Activated CD4-positive, alpha-beta memory T cell treated with anti-CD3 and anti-CD28 coated beads, Interleukin-2, amount 10 ng/mL, durations not matched to agents 7 days and 5 days (primary cell): Measurements from ENCODE around the gene DNAH3. TPM values are rescaled to one million over a fixed set of nuclear protein-coding genes. Genes with fewer than 3 reads are reported as not detected.
"Not testable (repeated sequence)": the region's sequence is repeated elsewhere in the genome, so short reads cannot be mapped to it uniquely, and the experiment has no call there.

Source experiments
- CTCF ChIA-PET: fragments of 350-600 bp; sonication (Branson Sonifier 250); formaldehyde crosslinking; loops from one replicate; lab custom pipeline; 2021; ENCODE audit warnings: antibody characterized with exemption, inconsistent platforms; lab: Charles Lee
- POLR2A ChIA-PET: fragments of 350-600 bp; sonication (Branson Sonifier 250); formaldehyde crosslinking; loops from one replicate; lab custom pipeline; 2021; ENCODE audit warnings: antibody characterized with exemption; lab: Charles Lee
- DNase-seq: peaks from one replicate; pipeline ENCODE4 v3.0.0-alpha.2; 2020
- H3K27ac Mint-ChIP-seq: one replicate; pipeline ENCODE4 v1.8.0; 2021; ENCODE audit warnings: mild to moderate bottlenecking, mixed read lengths
- H3K27me3 Mint-ChIP-seq: one replicate; pipeline ENCODE4 v1.8.0; 2021; ENCODE audit warnings: mixed read lengths
- H3K36me3 Mint-ChIP-seq: one replicate; pipeline ENCODE4 v1.8.0; 2021; ENCODE audit warnings: low read depth, mixed read lengths
- H3K4me1 Mint-ChIP-seq: one replicate; pipeline ENCODE4 v1.8.0; 2021; ENCODE audit warnings: mixed read lengths
- H3K4me3 Mint-ChIP-seq: one replicate; pipeline ENCODE4 v1.8.0; 2021; ENCODE audit warnings: mild to moderate bottlenecking, mixed read lengths
- H3K9me3 Mint-ChIP-seq: one replicate; pipeline ENCODE4 v1.8.0; 2021; ENCODE audit warnings: mixed read lengths
- total RNA-seq, 2 experiments: library from RNA; stranded (reverse); gene quantifications; one replicate each; pipeline ENCODE4 v1.2.3, GENCODE V29; 2021

Gene DNAH3
- total RNA-seq, 2 experiments from 2014 or later = 0.03 to 0.05 TPM

GRCh38 chr16:21185659-21186325, 35.1 kb upstream of the DNAH3 start:
- Mint-ChIP-seq H3K36me3 (peaks cover 34% of the 10 kb centered on the region), H3K9me3 (peaks cover 22% of the 10 kb centered on the region), H3K4me1 (peaks cover 15% of the 10 kb centered on the region), H3K27me3 (peaks cover 2% of the 10 kb centered on the region), H3K4me3 (no peak overlapping the region), H3K27ac (no peak overlapping the region)
- POLR2A ChIA-PET = no interaction called here
- DNase-seq = no peak
- CTCF ChIA-PET = interaction anchor here (0.7 to 1.8 kb wide), 3 partner anchors 29 to 1716 kb away, joined by 3 to 6 read pairs (median 4); no protein-coding TSS in a partner anchor

DNA sequence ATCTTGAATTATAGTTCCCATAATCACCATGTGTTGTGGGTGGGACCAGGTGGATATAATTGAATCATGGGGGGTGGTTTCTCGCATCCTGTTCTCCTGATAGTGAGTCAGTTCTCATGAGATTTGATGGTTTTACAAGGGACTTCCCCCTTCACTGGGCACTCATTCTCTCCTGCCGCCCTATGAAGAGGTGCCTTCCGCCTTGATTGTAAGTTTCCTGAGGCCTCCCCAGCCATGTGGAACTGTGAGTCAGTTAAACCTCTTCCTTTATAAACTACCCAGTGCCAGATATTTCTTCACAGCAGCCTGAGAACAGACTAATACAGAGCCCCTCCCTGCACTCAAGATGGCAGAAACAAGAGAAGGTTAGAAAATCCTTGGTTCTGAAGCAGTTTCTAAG, 34.2 kb upstream of the DNAH3 start:
- ChIA-PET CTCF (no interaction called here), POLR2A (no interaction called here)
- peaks cover 39% of the 10 kb centered on the region for H3K36me3 Mint-ChIP-seq
- H3K27me3 Mint-ChIP-seq = peaks cover 2% of the 10 kb centered on the region
- no peak for DNase-seq
- H3K27ac Mint-ChIP-seq = no peak overlapping the region
- H3K4me1 Mint-ChIP-seq = peaks cover 15% of the 10 kb centered on the region
- peaks cover 22% of the 10 kb centered on the region for H3K9me3 Mint-ChIP-seq
- H3K4me3 Mint-ChIP-seq = no peak overlapping the region

GRCh38 chr16:21183995-21184394, 33.3 kb upstream of the DNAH3 start:
- peaks cover 2% of the 10 kb centered on the region for H3K27me3 Mint-ChIP-seq
- peaks cover 15% of the 10 kb centered on the region for H3K4me1 Mint-ChIP-seq
- peaks cover 22% of the 10 kb centered on the region for H3K9me3 Mint-ChIP-seq
- CTCF ChIA-PET = no interaction called here
- DNase-seq = no peak
- POLR2A ChIA-PET = no interaction called here
- H3K27ac Mint-ChIP-seq = no peak overlapping the region
- peaks cover 47% of the 10 kb centered on the region for H3K36me3 Mint-ChIP-seq
- no peak overlapping the region for H3K4me3 Mint-ChIP-seq

GRCh38 chr16:21179983-21180365, 29.3 kb upstream of the DNAH3 start:
- Mint-ChIP-seq H3K36me3 (peaks cover 61% of the 10 kb centered on the region), H3K9me3 (peaks cover 19% of the 10 kb centered on the region), H3K4me3 (no peak overlapping the region), H3K27ac (no peak overlapping the region), H3K27me3 (no peaks in the 10 kb centered on the region), H3K4me1 (peaks cover 6% of the 10 kb centered on the region)
- POLR2A ChIA-PET = no interaction called here
- CTCF ChIA-PET = no interaction called here
- DNase-seq = no peak

- POLR2A ChIA-PET = no interaction called here
- CTCF ChIA-PET = no interaction called here
- no peak overlapping the region for H3K27ac Mint-ChIP-seq
- peaks cover under 1% of the 10 kb centered on the region for H3K4me1 Mint-ChIP-seq
- H3K27me3 Mint-ChIP-seq = no peaks in the 10 kb centered on the region
- DNase-seq = no peak
- H3K36me3 Mint-ChIP-seq = peaks cover 61% of the 10 kb centered on the region
- peaks cover 14% of the 10 kb centered on the region for H3K9me3 Mint-ChIP-seq
- H3K4me3 Mint-ChIP-seq = no peak overlapping the region
Observed at GRCh38 chr16:21179126-21179982, 28.7 kb upstream of the DNAH3 start.

DNA sequence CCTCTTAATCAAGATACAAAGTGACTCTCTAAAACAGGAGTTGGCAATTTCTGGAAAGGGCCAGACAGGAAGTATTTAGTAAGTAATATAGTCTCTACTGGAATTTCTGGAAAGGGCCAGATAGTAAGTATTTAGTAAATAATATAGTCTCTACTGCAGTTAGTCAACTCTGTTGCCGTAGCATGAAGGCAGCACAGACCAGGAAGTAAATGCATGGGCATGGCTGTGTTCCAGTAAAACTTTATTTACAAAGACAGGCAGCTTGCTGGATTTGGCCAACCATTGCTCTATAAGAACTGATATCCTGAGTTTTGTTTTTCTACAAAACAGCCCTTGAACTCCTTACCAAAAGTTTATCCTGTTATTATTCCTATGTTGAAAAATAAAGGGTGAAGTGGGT, 24.8 kb upstream of the DNAH3 start:
- no peak for DNase-seq
- H3K9me3 Mint-ChIP-seq = peaks cover 2% of the 10 kb centered on the region
- no peak overlapping the region for H3K27ac Mint-ChIP-seq
- ChIA-PET POLR2A (no interaction called here), CTCF (no interaction called here)
- peaks cover 46% of the 10 kb centered on the region for H3K36me3 Mint-ChIP-seq
- H3K27me3 Mint-ChIP-seq = no peaks in the 10 kb centered on the region
- no peaks in the 10 kb centered on the region for H3K4me1 Mint-ChIP-seq
- no peak overlapping the region for H3K4me3 Mint-ChIP-seq

- Mint-ChIP-seq H3K27me3 (no peaks in the 10 kb centered on the region), H3K4me3 (no peak overlapping the region), H3K36me3 (peaks cover 33% of the 10 kb centered on the region), H3K27ac (no peak overlapping the region), H3K9me3 (no peaks in the 10 kb centered on the region), H3K4me1 (no peaks in the 10 kb centered on the region)
- no peak for DNase-seq
- CTCF ChIA-PET = interaction anchor here (0.6 kb wide), 1 partner anchor 127 kb away, joined by 5 read pairs; no protein-coding TSS in a partner anchor
- POLR2A ChIA-PET = no interaction called here
Observed at GRCh38 chr16:21172650-21173049, 22.0 kb upstream of the DNAH3 start.

- H3K27ac Mint-ChIP-seq, H3K9me3 Mint-ChIP-seq, H3K4me1 Mint-ChIP-seq, DNase-seq, H3K4me3 Mint-ChIP-seq, H3K27me3 Mint-ChIP-seq, POLR2A ChIA-PET: not testable (repeated sequence)
- CTCF ChIA-PET = interaction anchor here (0.6 kb wide), 2 partner anchors 17 to 21 kb away, joined by 3 to 4 read pairs; no protein-coding TSS in a partner anchor
- H3K36me3 Mint-ChIP-seq = peaks cover 26% of the 10 kb centered on the region
Observed at GRCh38 chr16:21170116-21170515, 19.5 kb upstream of the DNAH3 start.

- no peak for DNase-seq
- no peaks in the 10 kb centered on the region for H3K27me3 Mint-ChIP-seq
- peaks cover 25% of the 10 kb centered on the region for H3K36me3 Mint-ChIP-seq
- no peaks in the 10 kb centered on the region for H3K9me3 Mint-ChIP-seq
- ChIA-PET CTCF (interaction anchor here (0.6 to 1.2 kb wide), 3 partner anchors 11 to 21 kb away, joined by 3 to 4 read pairs (median 4); partner anchors contain the start of gene LDAF1), POLR2A (no interaction called here)
- no peaks in the 10 kb centered on the region for H3K4me1 Mint-ChIP-seq
- H3K4me3 Mint-ChIP-seq = no peak overlapping the region
- H3K27ac Mint-ChIP-seq = no peak overlapping the region
Observed at GRCh38 chr16:21169249-21169981, 18.8 kb upstream of the DNAH3 start.

DNA sequence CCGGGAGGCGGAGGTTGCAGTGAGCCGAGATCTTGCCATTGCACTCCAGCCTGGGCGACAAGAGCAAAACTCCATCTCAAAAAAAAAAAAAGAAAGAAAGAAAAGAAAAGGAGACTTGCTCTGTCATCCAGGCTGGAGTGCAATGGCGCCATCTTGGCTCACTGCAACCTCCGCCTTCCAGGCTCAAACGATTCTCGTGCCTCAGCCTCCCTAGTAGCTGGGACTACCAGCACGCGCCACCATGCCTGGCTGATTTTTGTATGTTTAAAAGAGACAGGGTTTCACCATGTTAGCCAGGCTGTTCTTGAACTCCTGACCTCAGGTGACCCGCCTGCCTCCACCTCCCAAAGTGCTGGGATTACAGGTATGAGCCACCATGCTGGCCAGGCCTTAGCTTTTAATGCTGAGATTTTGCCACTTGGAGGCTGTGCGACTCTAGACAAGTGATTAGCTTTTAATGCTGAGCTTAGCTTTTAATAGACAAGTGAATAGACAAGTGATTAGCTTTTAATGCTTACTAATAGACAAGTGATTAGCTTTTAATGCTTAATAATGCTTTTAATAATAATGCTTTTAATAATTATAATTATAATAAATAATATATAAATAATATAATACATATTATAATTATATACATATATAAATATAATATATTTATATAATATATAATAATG, 17.4 kb upstream of the DNAH3 start:
- Mint-ChIP-seq H3K9me3 (no peaks in the 10 kb centered on the region), H3K4me3 (no peak overlapping the region), H3K27ac (no peak overlapping the region), H3K4me1 (no peaks in the 10 kb centered on the region), H3K36me3 (peaks cover 27% of the 10 kb centered on the region), H3K27me3 (no peaks in the 10 kb centered on the region)
- CTCF ChIA-PET = interaction anchor here (1.2 kb wide), 1 partner anchor 9 kb away, joined by 4 read pairs; the partner anchor contains the start of gene LDAF1
- POLR2A ChIA-PET = no interaction called here
- no peak for DNase-seq

DNA sequence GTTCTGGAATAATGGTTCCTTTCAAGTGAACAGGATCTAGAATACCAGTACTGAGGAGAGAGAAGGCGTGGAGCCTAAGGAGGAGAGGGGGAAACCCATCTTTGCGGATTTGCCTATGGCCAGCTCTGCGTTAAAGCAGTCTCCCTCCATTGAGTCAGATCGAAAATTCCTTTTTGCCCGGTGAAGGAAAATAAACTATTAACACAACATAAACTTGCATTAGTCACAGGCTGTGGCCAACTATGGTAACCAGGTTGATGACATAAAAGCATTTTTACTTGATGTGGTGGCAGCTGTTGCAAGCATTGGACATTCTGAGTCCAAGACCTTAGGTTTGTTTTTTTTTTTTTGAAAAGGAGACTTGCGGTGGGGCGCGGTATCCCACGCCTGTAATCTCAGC, 16.7 kb upstream of the DNAH3 start:
- Mint-ChIP-seq H3K9me3 (no peaks in the 10 kb centered on the region), H3K27me3 (no peaks in the 10 kb centered on the region), H3K36me3 (peaks cover 28% of the 10 kb centered on the region), H3K4me1 (peaks cover 3% of the 10 kb centered on the region), H3K4me3 (no peak overlapping the region), H3K27ac (no peak overlapping the region)
- CTCF ChIA-PET = no interaction called here
- POLR2A ChIA-PET = no interaction called here
- no peak for DNase-seq

GRCh38 chr16:21166561-21166961, 15.9 kb upstream of the DNAH3 start:
- Mint-ChIP-seq H3K4me3 (no peak overlapping the region), H3K27ac (no peak overlapping the region), H3K9me3 (no peaks in the 10 kb centered on the region), H3K27me3 (no peaks in the 10 kb centered on the region), H3K36me3 (peaks cover 29% of the 10 kb centered on the region), H3K4me1 (peaks cover 4% of the 10 kb centered on the region)
- CTCF ChIA-PET = no interaction called here
- no peak for DNase-seq
- POLR2A ChIA-PET = no interaction called here
